MM.1S (cell line): Measurements from ENCODE around the gene KRT5.

Experiments used
- DNase-seq: peaks from one replicate; pipeline ENCODE4 v3.0.0-alpha.2; 2015
- H2AFZ ChIP-seq: fragments of 300-600 bp; sonication (generic); 2 replicates; pipeline ENCODE4 v1.6.0; 2016; ENCODE audit warnings: antibody characterized with exemption, low read length
- H3F3A ChIP-seq: fragments of 300-600 bp; sonication (generic); 2 replicates; pipeline ENCODE4 v1.6.1; 2016; ENCODE audit warnings: mild to moderate bottlenecking, antibody characterized with exemption, low read length, moderate library complexity, mixed read lengths; ENCODE audit not compliant: insufficient read depth
- H3K27ac ChIP-seq: fragments of 300-600 bp; sonication (generic); 2 replicates; pipeline ENCODE4 v1.5.1; 2016; ENCODE audit warnings: mild to moderate bottlenecking, low read length
- H3K27me3 ChIP-seq: fragments of 300-600 bp; sonication (generic); replicated peaks from 2 replicates; pipeline ENCODE4 v1.6.0; 2016; ENCODE audit warnings: low read length; ENCODE audit not compliant: insufficient read depth
- H3K36me3 ChIP-seq: fragments of 300-600 bp; sonication (generic); replicated peaks from 2 replicates; pipeline ENCODE4 v1.6.1; 2016; ENCODE audit warnings: mild to moderate bottlenecking, low read length, mixed read lengths; ENCODE audit not compliant: insufficient read depth
- H3K4me1 ChIP-seq: fragments of 300-600 bp; sonication (generic); 2 replicates; pipeline ENCODE4 v1.6.1; 2016; ENCODE audit warnings: low read length, mixed read lengths
- H3K4me2 ChIP-seq: fragments of 300-600 bp; sonication (generic); 2 replicates; pipeline ENCODE4 v1.6.0; 2016; ENCODE audit warnings: low read depth, low read length
- H3K4me3 ChIP-seq: fragments of 300-600 bp; sonication (generic); 2 replicates; pipeline ENCODE4 v1.5.1; 2016; ENCODE audit warnings: low read length, mixed read lengths
- H3K79me2 ChIP-seq: fragments of 300-600 bp; sonication (generic); 2 replicates; pipeline ENCODE4 v1.6.1; 2016; ENCODE audit warnings: mixed run types, low read length, mixed read lengths
- H3K9ac ChIP-seq: fragments of 300-600 bp; sonication (generic); 2 replicates; pipeline ENCODE4 v1.6.1; 2016; ENCODE audit warnings: low read length, mixed read lengths
- H3K9me2 ChIP-seq: fragments of 300-600 bp; sonication (generic); replicated peaks from 2 replicates; pipeline ENCODE4 v1.6.1; 2016; ENCODE audit warnings: mild to moderate bottlenecking, low read length, mixed read lengths; ENCODE audit not compliant: insufficient read depth
- H3K9me3 ChIP-seq: fragments of 300-600 bp; sonication (generic); replicated peaks from 2 replicates; pipeline ENCODE4 v1.6.1; 2016; ENCODE audit warnings: mild to moderate bottlenecking, low read length, mixed read lengths; ENCODE audit not compliant: insufficient read depth
- H4K20me1 ChIP-seq: fragments of 300-600 bp; sonication (generic); 2 replicates; pipeline ENCODE4 v1.6.1; 2016; ENCODE audit warnings: mild to moderate bottlenecking, low read length, moderate library complexity, mixed read lengths; ENCODE audit not compliant: insufficient read depth
- CTCF ChIP-seq: fragments of 300-600 bp; sonication (generic); IDR thresholded peaks from 2 replicates; pipeline ENCODE4 v1.5.1; 2016; ENCODE audit warnings: antibody characterized with exemption, low read length, mixed read lengths
- EZH2 ChIP-seq: fragments of 300-600 bp; sonication (generic); optimal IDR thresholded peaks from 2 replicates; pipeline ENCODE3; 2017; ENCODE audit warnings: low read depth, mild to moderate bottlenecking, antibody characterized with exemption, low read length, mixed read lengths
- EZH2phosphoT487 ChIP-seq: fragments of 300-600 bp; sonication (generic); IDR thresholded peaks from 2 replicates; pipeline ENCODE4 v1.6.1; 2018; ENCODE audit warnings: antibody characterized with exemption, low read length

The KRT5 gene

GRCh38 chr12:52546126-52546525, 25.9 kb upstream of the KRT5 start:
- no peaks in the 10 kb centered on the region for H3K36me3 ChIP-seq
- H4K20me1 ChIP-seq: no peaks in the 10 kb centered on the region
- TF ChIP-seq EZH2phosphoT487 (no peak), CTCF (no peak), EZH2 (no peak)
- H3K9me3 ChIP-seq: no peaks in the 10 kb centered on the region
- H3K4me3 ChIP-seq: no peak overlapping the region
- peaks cover 67% of the 10 kb centered on the region for H3K27me3 ChIP-seq
- H3K79me2 ChIP-seq: no peaks in the 10 kb centered on the region
- DNase-seq: no peak
- no peak overlapping the region for H3K9ac ChIP-seq
- no peaks in the 10 kb centered on the region for H3K4me1 ChIP-seq
- H3K27ac ChIP-seq: no peak overlapping the region
- no peaks in the 10 kb centered on the region for H3K9me2 ChIP-seq
- no peak overlapping the region for H2AFZ ChIP-seq
- no peaks in the 10 kb centered on the region for H3F3A ChIP-seq
- H3K4me2 ChIP-seq: no peak overlapping the region

DNA sequence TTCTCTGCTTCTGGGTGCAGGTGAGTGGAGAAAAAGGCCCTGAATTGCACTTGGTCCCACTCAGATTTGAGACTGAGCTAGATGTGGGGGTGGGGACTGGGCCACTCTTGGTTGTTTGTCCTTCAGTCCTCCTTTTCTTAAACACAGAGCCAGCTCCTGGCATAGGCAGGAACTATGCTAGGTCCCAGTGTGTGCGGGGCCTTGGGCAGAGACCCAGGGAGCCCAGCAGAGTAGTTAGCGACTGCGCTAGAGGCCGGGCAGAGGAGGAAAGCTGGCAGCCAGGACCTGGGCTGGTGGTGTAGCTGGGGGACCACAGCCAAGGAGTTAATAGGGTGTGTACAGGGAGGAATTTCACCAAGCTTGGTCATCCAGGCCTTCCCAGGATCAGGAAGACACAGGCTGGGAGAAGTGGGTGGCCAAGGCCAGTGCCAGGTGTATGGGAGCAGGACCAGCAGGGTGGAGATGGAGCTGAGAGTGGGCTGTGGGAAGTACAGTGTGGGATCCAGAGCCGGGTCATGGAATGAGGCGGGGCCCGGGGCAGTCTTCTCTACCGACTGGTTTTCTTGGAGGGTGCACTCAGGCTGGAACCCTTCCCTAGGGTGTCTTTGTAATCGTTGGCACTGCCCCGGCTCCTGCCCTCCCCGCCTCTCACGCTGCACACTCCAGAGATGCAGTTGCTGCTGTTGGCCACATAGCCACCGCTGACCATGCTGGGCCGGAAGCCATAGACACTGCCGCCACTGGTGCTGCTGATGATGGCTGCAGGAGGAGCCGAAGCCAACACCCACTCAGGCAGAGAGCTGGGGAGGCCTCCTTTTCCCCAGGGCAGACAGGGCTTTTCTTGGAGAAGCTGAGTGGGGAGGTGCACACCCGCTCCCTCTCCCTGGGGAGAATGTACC, 24.0 kb upstream of the KRT5 start:
- Histone ChIP-seq H3K9me2 (no peaks in the 10 kb centered on the region), H3K27ac (no peak overlapping the region), H3K4me2 (no peak overlapping the region), H3K79me2 (no peaks in the 10 kb centered on the region), H4K20me1 (no peaks in the 10 kb centered on the region), H3F3A (no peaks in the 10 kb centered on the region), H3K36me3 (no peaks in the 10 kb centered on the region), H3K27me3 (peaks cover 48% of the 10 kb centered on the region), H3K4me1 (no peaks in the 10 kb centered on the region), H3K9me3 (no peaks in the 10 kb centered on the region), H3K9ac (no peak overlapping the region), H3K4me3 (no peak overlapping the region), H2AFZ (no peak overlapping the region)
- TF ChIP-seq CTCF: no peak
- no peak for TF ChIP-seq EZH2
- no peak for TF ChIP-seq EZH2phosphoT487
- DNase-seq: no peak

DNA sequence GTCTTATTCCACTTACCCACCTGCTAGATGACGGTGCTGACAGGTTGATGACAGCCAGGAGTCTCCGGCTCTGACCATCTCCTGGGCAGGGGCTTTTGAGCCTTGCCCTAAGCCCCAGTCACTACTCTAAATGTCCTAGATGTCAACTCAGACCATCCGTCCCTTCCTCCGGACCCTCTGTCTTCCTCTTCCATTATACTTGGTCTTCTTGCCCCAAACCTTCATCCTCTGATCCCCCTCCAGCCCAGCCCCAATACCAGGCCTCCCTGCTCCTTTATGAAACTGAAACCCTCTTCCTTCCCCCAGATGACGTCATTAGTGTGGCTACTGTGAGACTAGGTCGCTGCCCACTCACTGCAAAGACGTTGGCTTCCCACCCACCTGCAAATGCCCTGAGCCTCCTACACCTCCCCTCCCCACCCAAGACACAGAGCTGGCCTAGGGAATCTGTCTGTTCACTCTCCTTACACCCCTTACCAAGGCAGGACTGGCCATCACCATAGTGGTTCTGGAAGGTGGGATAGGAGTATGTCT, 22.7 kb upstream of the KRT5 start:
- H3K27ac ChIP-seq: no peak overlapping the region
- H3K27me3 ChIP-seq: peaks cover 40% of the 10 kb centered on the region
- H3K4me1 ChIP-seq: no peaks in the 10 kb centered on the region
- no peak overlapping the region for H2AFZ ChIP-seq
- no peaks in the 10 kb centered on the region for H3F3A ChIP-seq
- no peaks in the 10 kb centered on the region for H3K79me2 ChIP-seq
- no peak overlapping the region for H3K9ac ChIP-seq
- H3K9me3 ChIP-seq: no peaks in the 10 kb centered on the region
- no peaks in the 10 kb centered on the region for H4K20me1 ChIP-seq
- no peak for TF ChIP-seq EZH2
- no peak for TF ChIP-seq CTCF
- TF ChIP-seq EZH2phosphoT487: no peak
- no peaks in the 10 kb centered on the region for H3K36me3 ChIP-seq
- H3K9me2 ChIP-seq: no peaks in the 10 kb centered on the region
- no peak for DNase-seq
- no peak overlapping the region for H3K4me2 ChIP-seq
- no peak overlapping the region for H3K4me3 ChIP-seq
